Caki2 (cell line): ENCODE data around the gene BRSK2. TPM values are rescaled to one million over a fixed set of nuclear protein-coding genes. Genes with fewer than 3 reads are reported as not detected.

Experiments used
- DNase-seq: peaks from one replicate; pipeline ENCODE4 v3.0.0-alpha.2; 2015; ENCODE audit warnings: low read depth
- in situ Hi-C: cut with HindIII; loops from 2 replicates; pipeline ENCODE4 v1.10.0; 2016; ENCODE audit warnings: low sequenced_read_pairs, low pct_unique_long_range_greater_than_20kb, mixed read lengths
- total RNA-seq: library from RNA; depleted of rRNA; stranded (reverse); fragments of >200 nt; shearing (Covaris generic); gene quantifications from 2 replicates; pipeline ENCODE4 v1.2.3, GENCODE V29; 2014; ENCODE audit warnings: low replicate concordance

Gene BRSK2
- total RNA-seq, 1 experiment from 2014 or later: 2.4 TPM

- in situ Hi-C loops: no loop called here
- DNase-seq: no peak
Observed at GRCh38 chr11:1468002-1468401, 78.3 kb downstream of the BRSK2 start.

GRCh38 chr11:1468473-1469066, 78.8 kb downstream of the BRSK2 start:
- no peak for DNase-seq
- in situ Hi-C loops: no loop called here

- in situ Hi-C loops: no loop called here
- DNase-seq: no peak
Observed at GRCh38 chr11:1469287-1469910, 79.7 kb downstream of the BRSK2 start.

GRCh38 chr11:1469911-1470680, 80.4 kb downstream of the BRSK2 start:
- no peak for DNase-seq
- in situ Hi-C loops: no loop called here

GRCh38 chr11:1470681-1471611, 81.2 kb downstream of the BRSK2 start:
- in situ Hi-C loops: no loop called here

GRCh38 chr11:1471736-1472135, 82.0 kb downstream of the BRSK2 start:
- in situ Hi-C loops: no loop called here
- no peak for DNase-seq

More at GRCh38 chr11:1470681-1471611, 81.2 kb downstream of the BRSK2 start:
- DNase-seq: no peak

- in situ Hi-C loops: no loop called here
- DNase-seq: no peak
Observed at GRCh38 chr11:1472180-1473005, 82.7 kb downstream of the BRSK2 start.

GRCh38 chr11:1473011-1473628, 83.4 kb downstream of the BRSK2 start:
- in situ Hi-C loops: no loop called here
- no peak for DNase-seq

GRCh38 chr11:1473786-1474185, 84.1 kb downstream of the BRSK2 start:
- DNase-seq: no peak
- in situ Hi-C loops: no loop called here

- in situ Hi-C loops: no loop called here
- DNase-seq: no peak
Observed at GRCh38 chr11:1475841-1476240, 86.1 kb downstream of the BRSK2 start.

- DNase-seq: no peak
- in situ Hi-C loops: no loop called here
Observed at GRCh38 chr11:1476940-1477736, 87.4 kb downstream of the BRSK2 start.

- DNase-seq: no peak
- in situ Hi-C loops: no loop called here
Observed at GRCh38 chr11:1478011-1478410, 88.3 kb downstream of the BRSK2 start.

- no peak for DNase-seq
- in situ Hi-C loops: no loop called here
Observed at GRCh38 chr11:1478544-1478943, 88.8 kb downstream of the BRSK2 start.

- no peak for DNase-seq
- in situ Hi-C loops: no loop called here
Observed at GRCh38 chr11:1479006-1479677, 89.4 kb downstream of the BRSK2 start.

GRCh38 chr11:1479678-1480118, 90.0 kb downstream of the BRSK2 start:
- DNase-seq: no peak
- in situ Hi-C loops: no loop called here

GRCh38 chr11:1480191-1480554, 90.4 kb downstream of the BRSK2 start:
- in situ Hi-C loops: no loop called here
- no peak for DNase-seq
